Prostate gland (tissue), 2 donors: ENCODE results near the gene PTK7. TPM values are rescaled to one million over a fixed set of nuclear protein-coding genes. Genes with fewer than 3 reads are reported as not detected.

Source experiments
- DNase-seq: peaks from one replicate; pipeline ENCODE4 v3.0.0-alpha.2; 2019; ENCODE audit warnings: low spot score
- H3K27ac ChIP-seq, 2 donors: fragments of 200-600 bp; sonication (generic); 2 replicates each; pipeline ENCODE4 v1.5.1; 2017 to 2019
- H3K27me3 ChIP-seq: fragments of 200-600 bp; sonication (generic); replicated peaks from 2 replicates; pipeline ENCODE4 v1.5.1; 2019; ENCODE audit not compliant: insufficient read depth
- H3K36me3 ChIP-seq, 2 donors: fragments of 200-600 bp; sonication (generic); 1 replicate in 1 of 2; 2 replicates in 1 of 2; pipeline versions ENCODE4 v1.5.1 to v1.8.1; 2017 to 2019
- H3K4me1 ChIP-seq: fragments of 200-600 bp; sonication (generic); replicated peaks from 2 replicates; pipeline ENCODE4 v1.5.1; 2019
- H3K4me3 ChIP-seq, 2 donors: fragments of 200-600 bp; sonication (generic); 2 replicates each; pipeline ENCODE4 v1.5.1; 2017 to 2019
- H3K9me3 ChIP-seq: fragments of 200-600 bp; sonication (generic); 2 replicates; pipeline ENCODE4 v1.5.1; 2017
- POLR2A ChIP-seq: fragments of 450-650 bp; IDR thresholded peaks from one replicate; pipeline ENCODE4 v1.6.1; 2016; ENCODE audit warnings: antibody characterized with exemption, mild to moderate bottlenecking
- POLR2AphosphoS5 ChIP-seq: sonication (generic); formaldehyde crosslinking; IDR thresholded peaks from one replicate; pipeline ENCODE4 v1.6.1; 2017; ENCODE audit warnings: antibody characterized with exemption
- WGBS: methylation state at CpG from one replicate; pipeline ENCODE4 v1.1.5; 2018; 5-methylcytosine and 5-hydroxymethylcytosine counted together
- intact Hi-C: fragments of 100-400 bp; cut with DNase I; formaldehyde crosslinking; loops from one replicate; pipeline ENCODE4 v1.14.2; 2022
- total RNA-seq, 2 donors: library from RNA; depleted of rRNA; stranded (reverse); fragments of >200 nt; gene quantifications; one replicate each; pipeline ENCODE4 v1.1.0, GENCODE V29; 2016
- TF ChIP-seq, protein P1 (sequence below), 4 experiments: fragments of 200-600 bp in 2 of 4; fragments of 450-650 bp in 2 of 4; sonication (generic) in 2 of 4; IDR thresholded peaks; 1 replicate in 3 of 4; 2 replicates in 1 of 4; pipeline ENCODE4 v1.5.1; 2016 to 2019; ENCODE audit warnings: antibody characterized with exemption in 4 of 4, mild to moderate bottlenecking in 2 of 4, moderate library complexity in 2 of 4

The PTK7 gene
- total RNA-seq, 2 donors from 2014 or later, result 83.3 to 85.2 TPM

DNA sequence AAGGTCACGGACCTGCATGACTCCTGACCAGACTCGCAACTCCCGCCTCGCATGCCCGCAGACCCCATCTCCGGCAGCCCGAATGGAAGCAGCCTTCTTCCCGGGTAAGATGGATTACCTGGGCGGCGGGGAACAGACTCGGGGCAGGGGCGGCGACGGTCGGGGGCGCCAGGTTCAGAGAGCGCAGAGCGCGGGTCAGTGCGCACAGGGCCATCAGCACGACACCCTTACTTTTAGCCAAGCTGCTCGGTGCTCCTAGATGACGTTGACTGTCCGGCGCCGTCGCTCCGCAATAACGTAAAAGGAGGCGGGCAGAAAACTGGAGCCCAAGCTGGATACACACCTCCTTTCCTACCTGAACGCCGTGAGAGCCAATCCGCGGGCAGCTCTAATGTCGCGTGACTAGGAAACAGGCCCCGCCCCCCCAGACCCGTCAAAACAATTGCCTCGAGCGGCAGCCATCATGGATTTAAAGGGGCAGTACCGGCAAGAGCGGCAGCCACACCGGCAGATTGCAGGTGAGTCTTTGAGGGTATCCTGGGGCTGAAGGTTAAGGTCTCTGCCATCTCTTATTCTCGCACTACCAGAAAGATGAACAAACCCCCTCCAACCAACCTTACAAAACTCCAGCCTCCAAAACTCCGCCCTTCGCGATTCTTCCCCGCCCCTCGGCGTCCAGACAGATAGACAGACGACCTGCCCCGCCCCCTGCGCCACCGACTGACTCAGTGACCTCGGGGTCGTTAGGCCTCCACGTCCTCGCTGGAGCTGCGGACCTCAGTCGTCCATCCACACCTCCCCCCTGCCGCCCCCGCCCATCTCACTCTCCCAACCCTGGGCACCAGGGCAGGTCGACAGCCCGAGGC lies 16.7 kb upstream of the PTK7 start, which contains the start of the genes KLC4 and MRPL2:
TSS of gene KLC4 (plus strand) at position 464 of the 866 bp plus-strand sequence. CDS start 1,705 bp downstream, outside the sequence.
TSS of gene MRPL2 (minus strand) at position 267 of the 866 bp plus-strand sequence. CDS start at position 214, 53 bp downstream.
- TF ChIP-seq POLR2A (peak; percentile 75), POLR2AphosphoS5 (peak; percentile 97)
- TF ChIP-seq, protein P1, sequence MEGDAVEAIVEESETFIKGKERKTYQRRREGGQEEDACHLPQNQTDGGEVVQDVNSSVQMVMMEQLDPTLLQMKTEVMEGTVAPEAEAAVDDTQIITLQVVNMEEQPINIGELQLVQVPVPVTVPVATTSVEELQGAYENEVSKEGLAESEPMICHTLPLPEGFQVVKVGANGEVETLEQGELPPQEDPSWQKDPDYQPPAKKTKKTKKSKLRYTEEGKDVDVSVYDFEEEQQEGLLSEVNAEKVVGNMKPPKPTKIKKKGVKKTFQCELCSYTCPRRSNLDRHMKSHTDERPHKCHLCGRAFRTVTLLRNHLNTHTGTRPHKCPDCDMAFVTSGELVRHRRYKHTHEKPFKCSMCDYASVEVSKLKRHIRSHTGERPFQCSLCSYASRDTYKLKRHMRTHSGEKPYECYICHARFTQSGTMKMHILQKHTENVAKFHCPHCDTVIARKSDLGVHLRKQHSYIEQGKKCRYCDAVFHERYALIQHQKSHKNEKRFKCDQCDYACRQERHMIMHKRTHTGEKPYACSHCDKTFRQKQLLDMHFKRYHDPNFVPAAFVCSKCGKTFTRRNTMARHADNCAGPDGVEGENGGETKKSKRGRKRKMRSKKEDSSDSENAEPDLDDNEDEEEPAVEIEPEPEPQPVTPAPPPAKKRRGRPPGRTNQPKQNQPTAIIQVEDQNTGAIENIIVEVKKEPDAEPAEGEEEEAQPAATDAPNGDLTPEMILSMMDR (IDR thresholded peaks at IDR 0.05), result peak in 1 of 4 experiments; percentile 28
- Histone ChIP-seq H3K4me3 (peak within 1 kb of the TSS; percentile 62 to 91), H3K4me1 (peaks cover 16% of the 10 kb centered on the region), H3K9me3 (no peaks in the 10 kb centered on the region), H3K27me3 (no peaks in the 10 kb centered on the region), H3K36me3 (peaks cover 0 to 6% of the 10 kb centered on the region in 2 donors), H3K27ac (peak within 1 kb of the TSS; percentile 92)
- DNase-seq, result peak; percentile 99
- under 1% methylated on average over 64 of the region's 64 CpGs for WGBS
- intact Hi-C loops, result loop anchor here (10.0 kb wide), 1 partner anchor 45 kb away; the partner anchor contains the start of genes KLHDC3 and MEA1

DNA sequence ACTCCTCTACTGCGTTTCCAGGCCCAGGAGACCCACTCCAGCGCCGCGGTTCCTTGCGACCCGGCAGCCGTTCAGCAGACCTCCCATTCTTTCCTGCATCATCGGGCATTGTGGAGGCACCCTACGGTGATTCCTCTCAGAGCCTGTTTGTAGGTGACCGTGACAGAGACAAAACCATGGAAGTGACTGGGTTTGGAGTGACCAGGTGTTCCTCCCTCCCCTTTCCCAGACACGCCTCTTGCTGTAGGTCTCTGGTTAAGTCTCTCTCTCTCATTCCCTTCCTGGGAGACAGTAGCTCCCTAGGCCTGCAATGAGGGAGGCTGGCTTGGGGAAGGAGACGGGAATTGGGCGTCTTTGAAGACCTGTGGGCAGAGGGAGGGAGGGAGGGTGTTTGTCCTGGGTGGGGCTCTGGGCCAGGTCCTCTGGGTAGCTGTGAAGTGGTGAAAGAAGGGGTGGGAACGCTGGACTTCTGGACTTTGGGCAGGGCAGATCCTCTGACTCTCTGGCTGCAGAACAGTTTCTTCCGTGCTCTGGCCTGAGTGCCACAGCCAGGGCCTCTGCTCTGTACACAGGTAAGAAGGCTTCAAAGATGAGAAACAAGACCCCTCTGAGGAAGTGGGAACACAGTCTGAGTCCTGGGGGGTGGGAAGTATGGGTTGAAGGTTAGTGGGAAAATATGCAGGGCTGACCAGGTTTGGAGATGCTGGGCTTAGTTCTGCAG lies 15.9 kb upstream of the PTK7 start:
- Histone ChIP-seq H3K27me3 (no peaks in the 10 kb centered on the region), H3K9me3 (no peaks in the 10 kb centered on the region), H3K27ac (peak overlapping the region; percentile 92), H3K36me3 (peaks cover 0 to 6% of the 10 kb centered on the region in 2 donors), H3K4me1 (peaks cover 16% of the 10 kb centered on the region), H3K4me3 (peak overlapping the region; percentile 62 to 91)
- peak; percentile 31 for DNase-seq
- TF ChIP-seq POLR2A (no peak), POLR2AphosphoS5 (no peak)
- TF ChIP-seq, protein P1 (IDR thresholded peaks at IDR 0.05), result no peak
- intact Hi-C loops, result loop anchor here (10.0 kb wide), 1 partner anchor 45 kb away; the partner anchor contains the start of genes KLHDC3 and MEA1
- WGBS, result 7% methylated on average over 15 of the region's 15 CpGs

DNA sequence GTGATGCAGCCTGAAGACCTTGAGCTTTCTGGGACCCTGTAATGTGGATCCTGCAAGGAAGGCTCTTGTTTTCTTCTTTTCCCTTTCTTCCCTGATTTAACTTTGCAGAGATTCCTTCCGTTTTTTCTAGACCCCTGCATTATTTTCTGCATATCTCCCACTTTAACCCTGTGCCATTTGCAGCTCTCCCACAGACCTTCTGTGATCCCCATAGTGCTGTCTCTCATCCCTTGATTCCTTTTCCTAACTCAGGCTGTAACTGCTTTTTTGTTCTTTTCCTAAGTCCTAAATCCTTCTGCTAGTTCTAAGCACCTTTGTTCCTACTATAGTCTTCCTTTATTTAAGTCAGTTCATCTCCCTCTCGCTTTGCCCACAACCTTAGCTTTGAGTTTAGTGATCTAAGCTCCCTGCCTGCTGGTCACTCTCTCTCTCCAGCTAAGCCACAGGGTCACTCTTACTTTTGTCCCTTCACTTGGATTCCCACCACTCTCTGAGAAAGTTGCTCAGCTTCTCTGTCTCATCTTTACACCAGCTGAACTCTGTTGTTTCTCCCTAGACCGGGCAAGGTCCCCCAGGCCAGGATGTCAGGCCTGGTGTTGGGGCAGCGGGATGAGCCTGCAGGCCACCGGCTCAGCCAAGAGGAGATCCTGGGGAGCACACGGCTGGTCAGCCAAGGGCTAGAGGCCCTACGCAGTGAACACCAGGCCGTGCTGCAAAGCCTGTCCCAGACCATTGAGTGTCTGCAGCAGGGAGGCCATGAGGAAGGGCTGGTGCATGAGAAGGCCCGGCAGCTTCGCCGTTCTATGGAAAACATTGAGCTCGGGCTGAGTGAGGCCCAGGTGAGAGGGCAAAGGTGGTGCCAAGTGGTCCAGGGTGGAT lies 15.1 kb upstream of the PTK7 start:
- H3K27me3 ChIP-seq, result no peaks in the 10 kb centered on the region
- peaks cover 4 to 6% of the 10 kb centered on the region in 2 donors for H3K36me3 ChIP-seq
- WGBS, result 79% methylated on average over 12 of the region's 12 CpGs
- H3K9me3 ChIP-seq, result no peaks in the 10 kb centered on the region
- intact Hi-C loops, result loop anchor here (10.0 kb wide), 1 partner anchor 46 kb away; the partner anchor contains the start of genes KLHDC3 and MEA1
- DNase-seq, result no peak
- H3K4me1 ChIP-seq, result peaks cover 16% of the 10 kb centered on the region
- H3K27ac ChIP-seq, result peak overlapping the region; percentile 92
- TF ChIP-seq, protein P1 (IDR thresholded peaks at IDR 0.05), result no peak
- TF ChIP-seq POLR2AphosphoS5, result no peak
- no peak for TF ChIP-seq POLR2A
- H3K4me3 ChIP-seq, result peak overlapping the region in 1 of 2 donors; percentile 91

DNA sequence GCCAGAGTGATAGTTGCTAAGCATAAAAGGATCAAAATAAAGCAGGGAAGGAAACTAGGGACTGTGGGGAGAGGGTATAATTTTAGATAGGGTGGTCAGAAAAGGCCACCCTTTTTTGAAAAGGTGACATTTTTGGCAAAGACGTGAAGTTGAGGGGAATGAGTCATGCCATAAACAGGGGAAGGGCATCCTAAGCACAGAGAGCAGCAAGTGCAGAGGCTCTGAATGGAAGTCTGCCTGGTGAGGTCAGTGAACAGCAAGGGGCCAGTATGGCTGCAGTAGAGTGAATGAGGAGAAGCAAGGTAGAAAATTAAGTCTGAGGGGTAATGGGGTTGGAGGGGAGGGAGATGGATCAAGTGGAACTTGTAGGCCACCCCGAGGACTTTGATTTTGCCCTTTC lies 14.3 kb upstream of the PTK7 start:
- no peaks in the 10 kb centered on the region for H3K9me3 ChIP-seq
- H3K4me1 ChIP-seq, result peaks cover 16% of the 10 kb centered on the region
- TF ChIP-seq POLR2AphosphoS5 (no peak), POLR2A (no peak)
- TF ChIP-seq, protein P1 (IDR thresholded peaks at IDR 0.05), result no peak
- H3K4me3 ChIP-seq, result no peak overlapping the region
- 64% methylated on average over 2 of the region's 2 CpGs for WGBS
- DNase-seq, result no peak
- H3K27me3 ChIP-seq, result no peaks in the 10 kb centered on the region
- H3K27ac ChIP-seq, result no peak overlapping the region
- peaks cover 4 to 9% of the 10 kb centered on the region in 2 donors for H3K36me3 ChIP-seq
- intact Hi-C loops, result loop anchor here (10.0 kb wide), 1 partner anchor 47 kb away; the partner anchor contains the start of genes KLHDC3 and MEA1
